Embryonic facial prominence (tissue), 1 donor: ENCODE results near the gene SZRD1.
A peak's percentile ranks its signal among the peaks of the same experiment; 100 is the strongest.

ENCODE experiments used
- DNase-seq: peaks from one replicate; pipeline ENCODE4 v3.0.0-alpha.2; 2016; ENCODE audit errors: extremely low spot score

SZRD1 gene

DNA sequence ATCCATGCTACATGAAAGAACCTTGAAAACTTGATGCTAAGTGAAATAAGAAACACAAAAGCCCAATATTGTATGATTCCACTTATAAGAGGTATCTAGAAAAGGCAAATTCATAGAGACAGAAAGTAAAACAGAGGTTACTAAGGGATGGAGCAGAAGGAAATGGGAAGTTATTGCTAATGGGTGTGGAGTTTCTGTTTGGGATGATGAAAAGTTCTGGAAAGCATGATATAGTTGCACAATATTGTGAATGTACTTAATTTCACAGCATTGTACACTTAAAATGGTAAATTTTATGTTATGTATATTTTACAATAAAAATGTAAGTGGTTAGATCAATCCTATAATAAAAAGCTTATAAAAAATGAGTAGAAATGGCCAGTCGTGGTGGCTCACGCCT lies 71.9 kb downstream of the SZRD1 start:
- no peak for DNase-seq

DNA sequence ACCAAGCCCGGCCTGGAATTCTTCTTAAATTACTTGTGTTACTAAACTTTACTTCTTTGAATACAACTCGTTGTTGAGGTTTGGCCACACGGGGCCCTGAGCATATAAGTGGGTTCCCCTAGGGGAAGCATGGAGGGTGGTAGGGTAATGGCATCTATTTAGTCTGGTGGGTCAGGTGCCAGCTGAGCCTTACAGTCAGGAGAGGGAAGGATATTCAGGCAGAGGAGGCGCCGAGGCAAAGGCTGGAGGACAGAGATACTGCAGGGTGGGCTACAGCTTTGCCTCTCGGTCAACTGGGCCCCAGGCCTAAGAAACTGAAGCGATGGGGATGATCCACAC lies 73.1 kb downstream of the SZRD1 start:
- no peak for DNase-seq

- peak; percentile 88 for DNase-seq
These were observed 73.6 kb downstream of the SZRD1 start, which contains the start of gene NECAP2 for GRCh38 chr1:16440470-16441281. TSS of gene NECAP2 (plus strand) at chr1:16440724. CDS start at chr1:16440762, 38 bp downstream.

GRCh38 chr1:16441282-16441665 lies 74.2 kb downstream of the SZRD1 start:
- no peak for DNase-seq

DNA sequence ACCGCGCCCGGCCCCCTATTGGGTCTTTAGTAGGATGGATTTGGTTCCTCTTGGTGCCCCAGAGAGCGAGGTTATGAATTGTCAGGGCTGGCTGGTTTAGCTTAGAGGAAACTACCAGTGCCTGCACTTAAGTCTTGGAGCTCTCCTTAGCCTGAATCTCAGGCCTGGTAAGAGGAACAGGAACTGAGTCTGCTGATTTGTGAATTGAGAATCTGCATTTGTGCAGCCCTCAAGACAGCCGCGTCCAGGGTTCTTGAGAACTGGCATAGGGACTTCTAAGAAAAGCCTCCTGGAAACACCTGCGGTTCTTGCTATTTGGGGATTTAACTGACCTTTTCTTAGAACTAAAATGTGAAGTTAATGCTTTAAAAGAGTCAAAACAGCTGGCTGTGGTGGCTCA lies 75.2 kb downstream of the SZRD1 start:
- DNase-seq, result no peak

GRCh38 chr1:16442941-16443340 lies 75.9 kb downstream of the SZRD1 start:
- DNase-seq, result no peak

DNA sequence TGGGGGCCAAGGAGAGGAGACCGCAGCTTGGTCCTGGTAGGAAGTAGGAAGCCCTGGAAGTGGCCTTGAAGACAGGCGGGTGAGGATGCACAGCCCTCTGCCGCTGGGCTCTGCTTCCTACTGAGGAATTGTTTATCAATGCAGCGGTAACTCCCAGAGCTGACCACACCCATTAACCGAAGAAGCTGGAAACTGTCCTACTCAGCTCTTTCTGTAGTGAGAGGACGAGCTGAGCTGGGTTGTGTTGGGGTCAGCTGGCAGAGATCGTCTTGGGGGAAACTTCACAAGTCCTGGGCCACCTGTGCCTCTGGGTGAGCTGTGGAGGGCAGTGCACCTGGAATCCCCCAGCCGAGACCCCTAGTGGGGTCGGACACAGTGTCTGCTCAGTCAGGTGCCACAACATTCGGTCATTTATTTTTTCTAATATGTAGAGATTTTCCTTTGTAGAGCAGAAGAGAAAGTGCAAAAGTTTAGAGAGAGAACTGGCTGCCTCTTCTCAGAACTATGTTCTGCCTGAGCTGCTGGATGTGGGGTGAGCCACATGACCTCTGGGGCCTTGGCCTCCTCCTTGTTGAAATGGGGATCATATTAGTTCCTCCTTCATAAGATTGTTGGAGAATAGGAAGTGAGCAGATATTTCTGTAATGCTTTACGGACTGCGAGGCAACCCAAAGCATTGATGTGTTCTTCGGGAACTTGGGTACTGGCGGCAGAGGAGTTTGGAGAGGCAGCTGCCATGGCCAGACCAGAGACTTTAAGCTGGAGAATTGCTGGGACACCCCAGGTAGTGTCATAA lies 77.1 kb downstream of the SZRD1 start:
- no peak for DNase-seq

DNA sequence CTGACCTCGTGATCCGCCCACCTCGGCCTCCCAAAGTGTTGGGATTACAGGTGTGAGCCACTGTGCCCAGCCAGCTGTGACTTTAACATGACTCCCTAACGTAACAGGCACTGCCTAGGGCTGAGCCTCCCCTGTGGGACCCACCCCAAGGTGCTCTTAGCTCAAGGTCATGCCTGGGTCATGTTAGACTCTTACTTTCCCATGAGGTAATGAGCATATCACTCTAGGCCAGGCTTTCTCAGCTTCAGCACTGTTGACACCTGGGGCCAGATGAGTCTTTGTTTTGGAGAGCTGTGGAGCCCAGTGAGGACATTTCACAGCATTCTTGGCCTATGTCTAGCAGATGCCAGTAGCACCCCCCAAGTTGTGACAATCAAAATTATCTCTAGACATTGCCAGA lies 78.0 kb downstream of the SZRD1 start:
- no peak for DNase-seq

GRCh38 chr1:16446116-16446515 lies 79.1 kb downstream of the SZRD1 start:
- DNase-seq, result no peak

DNA sequence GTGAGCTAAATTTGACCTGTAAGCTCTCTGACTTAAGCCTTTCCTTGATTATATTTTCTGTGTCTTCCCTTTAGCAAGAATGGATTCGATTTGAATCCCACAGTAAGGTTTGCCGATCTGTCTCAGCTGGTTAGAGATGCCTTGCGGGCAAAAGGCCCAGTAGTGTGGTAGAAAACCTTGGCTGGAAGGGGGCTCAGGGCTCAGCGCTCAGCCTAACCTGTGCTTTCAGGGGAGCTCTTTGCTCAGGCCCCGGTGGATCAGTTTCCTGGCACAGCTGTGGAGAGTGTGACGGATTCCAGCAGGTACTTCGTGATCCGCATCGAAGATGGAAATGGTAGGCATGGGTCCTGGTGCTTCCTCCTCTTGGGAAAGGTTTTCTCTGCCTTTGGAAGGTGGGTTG lies 80.6 kb downstream of the SZRD1 start:
- no peak for DNase-seq
